KMS-11 (cell line): ENCODE measurements around the gene TM4SF18.

Source experiments
- H2AFZ ChIP-seq: fragments of 200-600 bp; sonication (generic); 2 replicates; pipeline ENCODE4 v1.6.1; 2016; ENCODE audit warnings: antibody characterized with exemption, mixed run types, low read depth
- H3K27ac ChIP-seq: fragments of 200-600 bp; sonication (generic); 2 replicates; pipeline ENCODE4 v1.6.1; 2016; ENCODE audit warnings: mild to moderate bottlenecking, mixed run types
- H3K27me3 ChIP-seq: fragments of 200-600 bp; sonication (generic); 2 replicates; pipeline ENCODE4 v1.6.1; 2017; ENCODE audit warnings: mild to moderate bottlenecking, low read depth, mixed run types, moderate library complexity; ENCODE audit not compliant: insufficient read depth
- H3K36me3 ChIP-seq: fragments of 200-600 bp; sonication (generic); 2 replicates; pipeline ENCODE4 v1.6.1; 2017; ENCODE audit warnings: mild to moderate bottlenecking, mixed run types; ENCODE audit not compliant: insufficient read depth
- H3K4me1 ChIP-seq: fragments of 200-600 bp; sonication (generic); 2 replicates; pipeline ENCODE4 v1.6.1; 2016; ENCODE audit warnings: mild to moderate bottlenecking, low read depth, mixed run types; ENCODE audit not compliant: poor library complexity, severe bottlenecking
- H3K4me2 ChIP-seq: fragments of 200-600 bp; sonication (generic); 2 replicates; pipeline ENCODE4 v1.7.0; 2016; ENCODE audit warnings: mild to moderate bottlenecking, mixed run types
- H3K4me3 ChIP-seq: fragments of 200-600 bp; sonication (generic); IDR thresholded peaks from 2 replicates; pipeline ENCODE4 v1.6.1; 2017; ENCODE audit warnings: low read depth, low read length, mixed read lengths; ENCODE audit not compliant: insufficient read depth
- H3K79me2 ChIP-seq: fragments of 200-600 bp; sonication (generic); 2 replicates; pipeline ENCODE4 v1.6.1; 2016; ENCODE audit warnings: low read depth, mixed run types; ENCODE audit not compliant: insufficient read depth
- H3K9ac ChIP-seq: fragments of 200-600 bp; sonication (generic); 2 replicates; pipeline ENCODE4 v1.6.1; 2016; ENCODE audit warnings: mild to moderate bottlenecking, mixed run types
- H4K20me1 ChIP-seq: fragments of 200-600 bp; sonication (generic); 2 replicates; pipeline ENCODE4 v1.6.1; 2016; ENCODE audit warnings: mild to moderate bottlenecking, mixed run types; ENCODE audit not compliant: insufficient read depth
- TF ChIP-seq, protein P1 (sequence below): fragments of 200-600 bp; sonication (generic); conservative IDR thresholded peaks from 2 replicates; pipeline ENCODE4 v1.6.1; 2017; ENCODE audit warnings: low read depth, mild to moderate bottlenecking, antibody characterized with exemption, low read length, moderate library complexity, mixed read lengths

The TM4SF18 gene

DNA sequence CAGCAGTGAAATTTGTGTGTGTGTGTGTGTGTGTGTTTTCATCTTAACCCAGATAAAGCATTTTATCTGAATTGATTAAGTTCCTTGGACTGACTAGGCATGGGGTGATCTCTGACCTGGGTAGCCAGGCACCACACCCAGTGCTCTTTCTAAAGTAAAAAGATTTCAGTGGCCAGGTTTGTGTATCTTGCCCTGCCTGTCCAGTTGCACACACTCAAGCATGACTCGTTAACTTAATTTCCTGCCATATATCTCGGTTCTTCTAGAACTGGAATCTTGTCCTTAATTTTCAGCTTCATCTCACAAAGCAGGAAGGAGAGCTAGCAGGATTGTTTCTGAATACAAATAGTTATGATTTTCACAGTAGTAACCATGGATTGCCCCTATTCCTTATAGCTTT lies 17.0 kb downstream of the TM4SF18 start:
- TF ChIP-seq, protein P1, sequence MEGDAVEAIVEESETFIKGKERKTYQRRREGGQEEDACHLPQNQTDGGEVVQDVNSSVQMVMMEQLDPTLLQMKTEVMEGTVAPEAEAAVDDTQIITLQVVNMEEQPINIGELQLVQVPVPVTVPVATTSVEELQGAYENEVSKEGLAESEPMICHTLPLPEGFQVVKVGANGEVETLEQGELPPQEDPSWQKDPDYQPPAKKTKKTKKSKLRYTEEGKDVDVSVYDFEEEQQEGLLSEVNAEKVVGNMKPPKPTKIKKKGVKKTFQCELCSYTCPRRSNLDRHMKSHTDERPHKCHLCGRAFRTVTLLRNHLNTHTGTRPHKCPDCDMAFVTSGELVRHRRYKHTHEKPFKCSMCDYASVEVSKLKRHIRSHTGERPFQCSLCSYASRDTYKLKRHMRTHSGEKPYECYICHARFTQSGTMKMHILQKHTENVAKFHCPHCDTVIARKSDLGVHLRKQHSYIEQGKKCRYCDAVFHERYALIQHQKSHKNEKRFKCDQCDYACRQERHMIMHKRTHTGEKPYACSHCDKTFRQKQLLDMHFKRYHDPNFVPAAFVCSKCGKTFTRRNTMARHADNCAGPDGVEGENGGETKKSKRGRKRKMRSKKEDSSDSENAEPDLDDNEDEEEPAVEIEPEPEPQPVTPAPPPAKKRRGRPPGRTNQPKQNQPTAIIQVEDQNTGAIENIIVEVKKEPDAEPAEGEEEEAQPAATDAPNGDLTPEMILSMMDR: no peak

DNA sequence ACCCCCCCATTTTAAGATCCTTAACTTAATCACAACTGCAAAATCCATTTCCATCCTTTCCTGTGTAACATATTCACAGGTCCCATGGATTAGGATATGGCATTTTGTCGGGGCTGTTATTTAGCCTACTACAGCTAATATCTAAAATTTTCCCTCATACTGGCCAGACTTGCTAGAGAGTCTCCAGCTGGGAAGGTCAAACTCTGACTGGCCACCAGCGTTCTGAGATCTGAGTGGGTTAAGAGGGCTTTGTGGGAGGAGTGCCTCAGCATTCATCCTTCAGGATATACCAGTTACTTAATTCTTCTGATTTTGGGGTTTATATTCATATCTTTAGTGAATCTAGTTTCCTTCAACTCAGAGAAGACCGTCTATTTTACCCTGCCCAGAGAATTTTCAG lies 17.7 kb downstream of the TM4SF18 start:
- Histone ChIP-seq H3K4me1 (peaks cover 13% of the 10 kb centered on the region), H3K27me3 (no peaks in the 10 kb centered on the region), H4K20me1 (no peaks in the 10 kb centered on the region), H3K36me3 (no peaks in the 10 kb centered on the region), H3K9ac (no peak overlapping the region), H2AFZ (no peak overlapping the region), H3K4me2 (no peak overlapping the region), H3K79me2 (no peaks in the 10 kb centered on the region), H3K4me3 (no peak overlapping the region), H3K27ac (no peak overlapping the region)
- TF ChIP-seq, protein P1: no peak

More for the DNA sequence above, 17.0 kb downstream of the TM4SF18 start:
- Histone ChIP-seq H2AFZ (no peak overlapping the region), H3K4me2 (no peak overlapping the region), H3K9ac (no peak overlapping the region), H3K4me3 (no peak overlapping the region), H3K79me2 (no peaks in the 10 kb centered on the region), H4K20me1 (no peaks in the 10 kb centered on the region), H3K36me3 (no peaks in the 10 kb centered on the region), H3K27me3 (no peaks in the 10 kb centered on the region), H3K27ac (no peak overlapping the region), H3K4me1 (peaks cover 6% of the 10 kb centered on the region)

DNA sequence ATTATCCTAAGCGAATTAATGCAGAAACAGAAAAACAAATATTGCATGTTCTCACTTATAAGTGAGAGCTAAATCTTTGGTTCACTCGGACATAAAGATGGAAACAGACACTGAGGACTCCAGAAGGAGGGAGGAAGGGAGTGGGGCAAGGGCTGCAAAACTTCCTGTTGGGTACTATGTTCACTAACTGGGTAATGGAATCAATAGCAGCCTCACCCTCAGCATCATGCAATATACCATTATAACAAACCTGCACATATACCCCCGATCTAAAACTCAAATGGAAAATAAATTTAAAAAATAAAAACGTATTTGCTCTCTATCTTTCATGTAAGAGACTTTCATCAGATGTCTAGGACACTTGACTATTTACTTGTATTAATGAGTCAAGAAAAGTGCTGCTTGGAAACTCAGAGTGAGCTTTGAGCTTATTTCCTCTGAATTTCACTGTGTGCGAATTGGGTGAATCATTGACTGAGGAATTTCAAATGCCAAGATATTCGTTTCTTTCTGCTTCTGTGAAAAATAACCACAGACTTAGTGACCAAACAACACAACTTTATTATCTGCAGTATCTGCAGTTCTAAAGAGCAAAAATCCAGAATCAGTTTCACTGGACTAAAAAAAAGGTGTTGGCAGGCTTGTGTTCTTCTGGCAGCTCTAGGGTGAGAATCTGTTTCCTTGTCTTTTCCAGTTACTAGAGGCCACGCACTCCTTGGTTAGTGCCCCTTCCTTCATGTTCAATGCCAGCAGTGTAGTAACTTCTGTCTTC lies 18.4 kb downstream of the TM4SF18 start:
- no peak overlapping the region for H3K4me2 ChIP-seq

DNA sequence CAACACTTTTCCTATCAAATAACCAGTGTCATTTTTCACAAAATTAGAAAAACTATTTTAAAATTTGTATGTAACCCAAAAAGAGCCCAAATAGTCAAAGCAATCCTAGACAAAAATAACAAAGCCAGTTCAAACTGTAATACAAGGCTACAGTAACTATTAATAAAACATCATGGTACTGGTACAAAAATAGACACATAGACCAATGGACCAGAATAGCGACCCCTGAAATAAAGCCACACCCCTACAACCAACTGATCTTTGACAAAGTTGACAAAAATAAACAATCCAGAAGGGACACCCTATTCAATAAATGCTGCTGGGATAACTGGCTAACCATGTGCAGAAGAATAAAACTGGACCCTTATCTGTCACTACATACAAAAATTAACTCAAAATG lies 19.9 kb downstream of the TM4SF18 start:
- Histone ChIP-seq H3K79me2 (no peaks in the 10 kb centered on the region), H3K27ac (no peak overlapping the region), H3K36me3 (no peaks in the 10 kb centered on the region), H3K4me2 (no peak overlapping the region), H3K27me3 (no peaks in the 10 kb centered on the region), H3K4me3 (no peak overlapping the region), H3K9ac (no peak overlapping the region), H4K20me1 (no peaks in the 10 kb centered on the region), H2AFZ (no peak overlapping the region), H3K4me1 (peaks cover 20% of the 10 kb centered on the region)
- TF ChIP-seq, protein P1: no peak

More for the DNA sequence above, 18.4 kb downstream of the TM4SF18 start:
- no peak overlapping the region for H3K27ac ChIP-seq
- peaks cover 20% of the 10 kb centered on the region for H3K4me1 ChIP-seq
- no peaks in the 10 kb centered on the region for H3K27me3 ChIP-seq
- H3K79me2 ChIP-seq: no peaks in the 10 kb centered on the region
- H3K9ac ChIP-seq: no peak overlapping the region
- H4K20me1 ChIP-seq: no peaks in the 10 kb centered on the region
- no peaks in the 10 kb centered on the region for H3K36me3 ChIP-seq
- H3K4me3 ChIP-seq: no peak overlapping the region
- TF ChIP-seq, protein P1: no peak
- no peak overlapping the region for H2AFZ ChIP-seq
